GM12878 (cell line): Measurements from ENCODE around the gene DLG2. TPM values are rescaled to one million over a fixed set of nuclear protein-coding genes. Genes with fewer than 3 reads are reported as not detected.

Source experiments
- ATAC-seq: fragments of 200-7000 bp; cut with Tn5 transposase; 3 replicates; pipeline ENCODE4 v1.9.1; 2020; ENCODE audit warnings: mild to moderate bottlenecking, moderate library complexity
- BruUV-seq: library from RNA; stranded (reverse); fragments of 400-500 nt; replicated peaks from 2 replicates; lab custom pipeline; 2021; lab: Mats Ljungman, UMichigan
- CTCF ChIA-PET: fragments of 300-600 bp; sonication (Branson Sonifier 250); formaldehyde crosslinking; extraction: SDS; loops from one replicate; lab custom pipeline; 2021; ENCODE audit warnings: inconsistent platforms; lab: Yijun Ruan, JAX
- POLR2A ChIA-PET: fragments of 350-600 bp; formaldehyde crosslinking; extraction: SDS; loops from one replicate; lab custom pipeline; 2021; ENCODE audit warnings: inconsistent platforms; lab: Charles Lee
- RAD21 ChIA-PET: fragments of 300-600 bp; sonication (Branson Sonifier 250); formaldehyde crosslinking; loops from one replicate; lab custom pipeline; 2023; ENCODE audit warnings: antibody characterized with exemption; ENCODE audit not compliant: unreplicated experiment; lab: Charles Lee
- SMC1A ChIA-PET: fragments of 300-600 bp; sonication (Branson Sonifier 250); formaldehyde crosslinking; loops from one replicate; lab custom pipeline; 2023; ENCODE audit not compliant: unreplicated experiment, uncharacterized antibody; lab: Charles Lee
- DNase-seq: peaks from one replicate; pipeline ENCODE4 v3.0.0-alpha.2; 2011; ENCODE audit warnings: low read depth, low spot score
- FAIRE-seq: peaks from 3 replicates; lab custom pipeline; 2011; peaks lifted over from hg19 to GRCh38; lab: Jason Lieb, UNC
- H2AFZ ChIP-seq: 2 replicates; pipeline ENCODE4 v1.6.0; 2011; ENCODE audit warnings: low read depth, low read length, control low read depth; ENCODE audit not compliant: control insufficient read depth
- H3K27ac ChIP-seq: 2 replicates; pipeline ENCODE4 v1.5.1; 2011; ENCODE audit warnings: control low read depth; ENCODE audit not compliant: control insufficient read depth, insufficient read depth
- H3K27me3 ChIP-seq, 2 experiments: replicated peaks in 1 of 2; 2 replicates each; pipeline versions ENCODE4 v1.6.0 to v1.6.1; 2011; ENCODE audit warnings: low read length in 1 of 2; ENCODE audit not compliant: control insufficient read depth in 2 of 2, insufficient read depth in 2 of 2
- H3K36me3 ChIP-seq, 2 experiments: 2 replicates each; pipeline ENCODE4 v1.5.1; 2011; ENCODE audit warnings: low read length in 1 of 2; ENCODE audit not compliant: control insufficient read depth in 2 of 2, insufficient read depth in 2 of 2
- H3K4me1 ChIP-seq: 2 replicates; pipeline ENCODE4 v1.6.1; 2011; ENCODE audit warnings: mild to moderate bottlenecking, low read length, moderate library complexity, mixed read lengths; ENCODE audit not compliant: control insufficient read depth, insufficient read depth
- H3K4me2 ChIP-seq: 2 replicates; pipeline ENCODE4 v1.6.0; 2011; ENCODE audit warnings: control low read depth; ENCODE audit not compliant: control insufficient read depth, insufficient read depth
- H3K4me3 ChIP-seq: fragments of 200-600 bp; sonication (generic); 2 replicates; pipeline ENCODE4 v1.5.1; 2016
- H3K79me2 ChIP-seq: 2 replicates; pipeline ENCODE4 v1.6.0; 2011; ENCODE audit warnings: low read length; ENCODE audit not compliant: control insufficient read depth, insufficient read depth
- H3K9ac ChIP-seq: 2 replicates; pipeline ENCODE4 v1.8.0; 2011; ENCODE audit warnings: low read length, control low read depth, mixed read lengths; ENCODE audit not compliant: control insufficient read depth, insufficient read depth
- H3K9me3 ChIP-seq: replicated peaks from 3 replicates; pipeline ENCODE4 v1.5.1; 2011; ENCODE audit warnings: mild to moderate bottlenecking, low read length; ENCODE audit not compliant: control insufficient read depth, insufficient read depth
- H4K20me1 ChIP-seq: 2 replicates; pipeline ENCODE4 v1.6.0; 2011; ENCODE audit not compliant: control insufficient read depth, insufficient read depth
- CBFB ChIP-seq: IDR thresholded peaks from 2 replicates; pipeline ENCODE4 v1.6.1; 2016; ENCODE audit warnings: antibody characterized with exemption, low read depth
- CHD1 ChIP-seq: IDR thresholded peaks from 2 replicates; pipeline ENCODE4 v1.6.1; 2012; ENCODE audit warnings: low read depth, low read length, improper control_type of control experiment
- DPF2 ChIP-seq: fragments of 450-650 bp; IDR thresholded peaks from 2 replicates; pipeline ENCODE4 v1.6.1; 2017; ENCODE audit warnings: mild to moderate bottlenecking
- KDM1A ChIP-seq: fragments of 200-600 bp; sonication (generic); IDR thresholded peaks from 2 replicates; pipeline ENCODE4 v1.6.1; 2016; ENCODE audit warnings: borderline replicate concordance
- LARP7 ChIP-seq: fragments of 450-650 bp; IDR thresholded peaks from 2 replicates; pipeline ENCODE4 v1.6.1; 2017; ENCODE audit warnings: mild to moderate bottlenecking
- NBN ChIP-seq: fragments of 450-650 bp; IDR thresholded peaks from 2 replicates; pipeline ENCODE4 v1.6.1; 2016
- NRF1 ChIP-seq: conservative IDR thresholded peaks from 2 replicates; pipeline ENCODE4 v1.6.1; 2011; ENCODE audit warnings: mild to moderate bottlenecking, low read depth, low read length, improper control_type of control experiment
- PML ChIP-seq: IDR thresholded peaks from 2 replicates; pipeline ENCODE4 v1.6.1; 2012; ENCODE audit warnings: low read length, inconsistent platforms
- RAD21 ChIP-seq: IDR thresholded peaks from 2 replicates; pipeline ENCODE4 v1.6.1; 2011; ENCODE audit warnings: mild to moderate bottlenecking, low read depth, low read length, moderate library complexity; ENCODE audit not compliant: insufficient read depth
- RCOR1 ChIP-seq: conservative IDR thresholded peaks from 2 replicates; pipeline ENCODE4 v1.6.1; 2012; ENCODE audit warnings: low read depth, low read length, improper control_type of control experiment
- RUNX3 ChIP-seq: IDR thresholded peaks from 2 replicates; pipeline ENCODE4 v1.6.1; 2012; ENCODE audit warnings: low read length, inconsistent platforms
- SP1 ChIP-seq: IDR thresholded peaks from one replicate; pipeline ENCODE4 v1.6.1; 2011; ENCODE audit warnings: low read depth, low read length
- ZBTB40 ChIP-seq: fragments of 450-650 bp; IDR thresholded peaks from 2 replicates; pipeline ENCODE4 v1.6.1; 2016; ENCODE audit warnings: mild to moderate bottlenecking, moderate library complexity, borderline replicate concordance
- ZNF687 ChIP-seq: fragments of 450-650 bp; IDR thresholded peaks from 2 replicates; pipeline ENCODE4 v1.6.1; 2017; ENCODE audit warnings: mild to moderate bottlenecking, moderate library complexity
- WGBS: methylation state at CpG from one replicate; pipeline ENCODE4 v1.1.6; 2016; ENCODE audit warnings: low lambda C conversion rate; ENCODE audit not compliant: insufficient replicate concordance, insufficient coverage; ENCODE audit errors: missing lambda C conversion rate; 5-methylcytosine and 5-hydroxymethylcytosine counted together
- in situ Hi-C: fragments of 300-500 bp; cut with MboI; formaldehyde crosslinking; loops from 9 replicates; pipeline ENCODE4 v1.14.3; 2018; ENCODE audit warnings: mixed read lengths
- intact Hi-C: fragments of 100-400 bp; cut with micrococcal nuclease; formaldehyde crosslinking; loops from one replicate; pipeline ENCODE4 v1.14.2; 2022; ENCODE audit not compliant: unreplicated experiment
- polyA plus RNA-seq, 11 experiments: library from polyadenylated mRNA; depleted of rRNA in 4 of 11; unstranded in 6 of 11; stranded (reverse) in 5 of 11; fragments of >200 nt; fragmentation: Nextera tagmentation in 4 of 11; fragmentation: Illumina TruSeq in 1 of 11; extraction: Ambion mirVana in 4 of 11; extraction: Trizol in 1 of 11; gene quantifications; 1 replicate in 1 of 11; 2 replicates in 10 of 11; pipeline versions ENCODE4 v1.2.1 to v1.2.3, GENCODE V29; 2011 to 2016; ENCODE audit warnings: inconsistent platforms in 2 of 11, missing spikeins in 2 of 11, low read depth in 1 of 11
- total RNA-seq, 4 experiments: library from RNA; depleted of rRNA in 3 of 4; stranded (reverse); fragments of >200 nt in 3 of 4; fragmentation: Illumina TruSeq in 1 of 4; extraction: Trizol in 1 of 4; gene quantifications; 2 replicates each; pipeline versions ENCODE4 v1.2.1 to v1.2.3, GENCODE V29; 2013 to 2021

DLG2 gene
- total and polyA plus RNA-seq, 10 of the 15 experiments (the other 5 are each of a cell fraction or from before 2014, with no cell fraction given) = 0.09 to 0.98 (median 0.35) TPM

GRCh38 chr11:84316866-84317555, 1310.1 kb downstream of the DLG2 start:
- POLR2A ChIA-PET = no interaction called here
- Histone ChIP-seq H3K36me3 (no peaks in the 10 kb centered on the region), H3K4me1 (no peaks in the 10 kb centered on the region), H3K9me3 (no peaks in the 10 kb centered on the region), H3K4me2 (no peak overlapping the region), H3K9ac (no peak overlapping the region), H4K20me1 (no peaks in the 10 kb centered on the region), H3K4me3 (no peak overlapping the region), H3K27ac (no peak overlapping the region), H2AFZ (no peak overlapping the region), H3K27me3 (no peaks in the 10 kb centered on the region), H3K79me2 (no peaks in the 10 kb centered on the region)
- no peak for DNase-seq
- SMC1A ChIA-PET = no interaction called here
- no peak for FAIRE-seq
- TF ChIP-seq LARP7 = no peak
- TF ChIP-seq CBFB = no peak
- no peak for TF ChIP-seq ZNF687
- no peak for TF ChIP-seq DPF2
- TF ChIP-seq KDM1A = no peak
- TF ChIP-seq RCOR1 = no peak
- TF ChIP-seq RAD21 = no peak
- TF ChIP-seq SP1 = no peak
- no peak for TF ChIP-seq NBN
- no peak for TF ChIP-seq ZBTB40
- no peak for TF ChIP-seq CHD1
- TF ChIP-seq NRF1 = no peak
- no peak for TF ChIP-seq RUNX3
- TF ChIP-seq PML = no peak
- WGBS = 38% methylated on average over 15 of the region's 15 CpGs
- RAD21 ChIA-PET = no interaction called here
- no TSS peak for BruUV-seq
- intact Hi-C loops (no loop called here), in situ Hi-C loops (no loop called here)
- CTCF ChIA-PET = no interaction called here
- no peak for ATAC-seq
